Loucy (cell line): ENCODE measurements around the gene PRDM5.

Experiments
- CTCF ChIP-seq: fragments of 200-600 bp; sonication (generic); conservative IDR thresholded peaks from 2 replicates; pipeline ENCODE4 v1.5.1; 2014; ENCODE audit warnings: mild to moderate bottlenecking, antibody characterized with exemption, low read length
- EZH2phosphoT487 ChIP-seq: fragments of 200-600 bp; IDR thresholded peaks from 2 replicates; pipeline ENCODE4 v1.6.1; 2018; ENCODE audit warnings: antibody characterized with exemption, mild to moderate bottlenecking, moderate library complexity, borderline replicate concordance

- TF ChIP-seq CTCF = no peak
- no peak for TF ChIP-seq EZH2phosphoT487
Observed at GRCh38 chr4:120924931-120925330, 2.4 kb upstream of the PRDM5 start.
